Liver (tissue), 9 donors: Measurements from ENCODE around the gene MLH1. TPM values are rescaled to one million over a fixed set of nuclear protein-coding genes. Genes with fewer than 3 reads are reported as not detected.

Experiments used
- DNase-seq: peaks from one replicate; pipeline ENCODE4 v3.0.0-alpha.2; 2017; ENCODE audit warnings: low spot score
- H3K27ac ChIP-seq, 2 donors: one replicate each; pipeline ENCODE4 v1.7.0; 2013; ENCODE audit warnings: inconsistent platforms in 2 of 2, low read length in 2 of 2, control low read depth in 1 of 2, low read depth in 1 of 2, mild to moderate bottlenecking in 1 of 2
- H3K27me3 ChIP-seq, 4 donors: one replicate each; pipeline versions ENCODE4 v1.6.1 to v1.7.0; 2013; ENCODE audit warnings: low read length in 3 of 4, inconsistent platforms in 1 of 4, mild to moderate bottlenecking in 1 of 4, moderate library complexity in 1 of 4; ENCODE audit not compliant: control insufficient read depth in 4 of 4, insufficient read depth in 4 of 4
- H3K36me3 ChIP-seq, 4 donors: one replicate each; pipeline versions ENCODE4 v1.6.1 to v1.7.0; 2013; ENCODE audit warnings: low read length in 3 of 4, mild to moderate bottlenecking in 3 of 4, low read depth in 1 of 4, moderate library complexity in 1 of 4; ENCODE audit not compliant: control insufficient read depth in 4 of 4, insufficient read depth in 3 of 4
- H3K4me1 ChIP-seq, 4 donors: one replicate each; pipeline versions ENCODE4 v1.6.1 to v1.7.0; 2013; ENCODE audit warnings: low read length in 3 of 4, mild to moderate bottlenecking in 3 of 4, moderate library complexity in 1 of 4; ENCODE audit not compliant: control insufficient read depth in 4 of 4, insufficient read depth in 4 of 4
- H3K4me3 ChIP-seq, 3 donors: one replicate each; pipeline versions ENCODE4 v1.6.1 to v1.7.0; 2013; ENCODE audit warnings: low read length in 3 of 3, control low read depth in 1 of 3, low read depth in 1 of 3, mild to moderate bottlenecking in 1 of 3
- H3K9ac ChIP-seq, 2 donors: one replicate each; pipeline ENCODE4 v1.7.0; 2013; ENCODE audit warnings: low read length in 2 of 2, mild to moderate bottlenecking in 2 of 2, moderate library complexity in 2 of 2, control low read depth in 1 of 2, low read depth in 1 of 2
- H3K9me3 ChIP-seq, 4 donors: one replicate each; pipeline versions ENCODE4 v1.6.1 to v1.7.0; 2013; ENCODE audit warnings: low read length in 3 of 4; ENCODE audit not compliant: control insufficient read depth in 4 of 4
- EGR1 ChIP-seq, 2 donors: IDR thresholded peaks; 2 replicates each; pipeline ENCODE4 v1.6.1; 2016 to 2018; ENCODE audit warnings: antibody characterized with exemption in 2 of 2, low read depth in 2 of 2
- FOXA1 ChIP-seq: IDR thresholded peaks from 2 replicates; pipeline ENCODE4 v1.6.1; 2016; ENCODE audit warnings: antibody characterized with exemption
- FOXA2 ChIP-seq: IDR thresholded peaks from 2 replicates; pipeline ENCODE4 v1.6.1; 2016; ENCODE audit warnings: antibody characterized with exemption
- GABPA ChIP-seq, 2 donors: IDR thresholded peaks in 1 of 2; conservative IDR thresholded peaks in 1 of 2; 2 replicates each; pipeline ENCODE4 v1.6.1; 2016; ENCODE audit warnings: antibody characterized with exemption in 2 of 2, mild to moderate bottlenecking in 1 of 2, moderate library complexity in 1 of 2
- HNF4A ChIP-seq, 2 donors: conservative IDR thresholded peaks; 2 replicates each; pipeline ENCODE4 v1.6.1; 2016; ENCODE audit warnings: antibody characterized with exemption in 2 of 2, mild to moderate bottlenecking in 2 of 2
- HNF4G ChIP-seq: IDR thresholded peaks from 2 replicates; pipeline ENCODE4 v1.6.1; 2016; ENCODE audit warnings: antibody characterized with exemption
- JUND ChIP-seq, 2 donors: IDR thresholded peaks; 2 replicates each; pipeline ENCODE4 v1.6.1; 2016; ENCODE audit warnings: antibody characterized with exemption in 2 of 2
- NR2F2 ChIP-seq: IDR thresholded peaks from 2 replicates; pipeline ENCODE4 v1.6.1; 2016; ENCODE audit warnings: antibody characterized with exemption
- RAD21 ChIP-seq, 2 donors: IDR thresholded peaks; 2 replicates each; pipeline ENCODE4 v1.6.1; 2016; ENCODE audit warnings: antibody characterized with exemption in 2 of 2, mild to moderate bottlenecking in 2 of 2
- RXRA ChIP-seq, 2 donors: IDR thresholded peaks; 2 replicates each; pipeline ENCODE4 v1.6.1; 2017 to 2018; ENCODE audit warnings: antibody characterized with exemption in 2 of 2, mild to moderate bottlenecking in 1 of 2
- SP1 ChIP-seq: IDR thresholded peaks from 2 replicates; pipeline ENCODE4 v1.6.1; 2018; ENCODE audit warnings: antibody characterized with exemption, mild to moderate bottlenecking
- TAF1 ChIP-seq: conservative IDR thresholded peaks from 2 replicates; pipeline ENCODE4 v1.6.1; 2016; ENCODE audit warnings: antibody characterized with exemption, mild to moderate bottlenecking
- YY1 ChIP-seq: IDR thresholded peaks from 2 replicates; pipeline ENCODE4 v1.6.1; 2016; ENCODE audit warnings: antibody characterized with exemption, mild to moderate bottlenecking
- WGBS: extraction: QIAGEN DNeasy Blood & Tissue Kit; methylation state at CpG from one replicate; pipeline ENCODE4 v1.1.7; 2013; 5-methylcytosine and 5-hydroxymethylcytosine counted together
- polyA plus RNA-seq, 2 donors: library from polyadenylated mRNA; stranded (reverse) in 1 of 2; unstranded in 1 of 2; fragments of 200-250 nt in 1 of 2; fragments of >200 nt in 1 of 2; fragmentation: Nextera tagmentation in 1 of 2; extraction: Ambion mirVana in 1 of 2; gene quantifications; one replicate each; pipeline versions ENCODE4 v1.2.1 to v1.2.3, GENCODE V29; 2013 to 2015
- total RNA-seq, 2 donors: library from RNA; depleted of rRNA; stranded (reverse); fragments of >200 nt; gene quantifications; one replicate each; pipeline ENCODE4 v1.2.3, GENCODE V29; 2014
- TF ChIP-seq, protein P1 (sequence below): IDR thresholded peaks from 2 replicates; pipeline ENCODE4 v1.6.1; 2016; ENCODE audit warnings: antibody characterized with exemption
- TF ChIP-seq, protein P2 (sequence below): IDR thresholded peaks from 2 replicates; pipeline ENCODE4 v1.6.1; 2016; ENCODE audit warnings: antibody characterized with exemption
- TF ChIP-seq, protein P3 (sequence below): IDR thresholded peaks from 2 replicates; pipeline ENCODE4 v1.6.1; 2016; ENCODE audit warnings: antibody characterized with exemption
- TF ChIP-seq, protein P4 (sequence below): IDR thresholded peaks from 2 replicates; pipeline ENCODE4 v1.6.1; 2016; ENCODE audit warnings: antibody characterized with exemption, mild to moderate bottlenecking
- donor health status: healthy.
- donor health status: healthy.
- donor health status: healthy.
- donor health status: healthy.
- donor health status: healthy.

The MLH1 gene
- total and polyA plus RNA-seq, 4 donors: 9.4 to 34.2 (median 22.5) TPM

DNA sequence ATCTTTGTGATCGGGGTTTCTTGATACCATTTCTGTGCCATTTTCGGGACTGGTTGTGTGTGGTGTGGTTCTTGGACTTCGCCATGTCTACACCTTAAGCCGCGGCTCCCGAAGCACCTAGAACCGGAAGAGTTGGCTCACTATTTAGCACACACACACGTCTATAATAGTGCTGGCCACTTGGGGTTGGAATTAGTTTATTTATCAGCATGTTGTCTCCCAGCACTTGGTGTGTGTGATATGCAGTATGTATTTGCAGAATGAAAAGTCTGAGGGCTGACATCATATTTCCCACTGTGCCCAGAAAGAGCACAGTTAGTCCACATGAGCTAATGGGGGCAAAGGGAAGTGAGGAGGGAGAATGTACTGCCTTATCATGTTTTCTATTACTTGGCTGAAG lies 23.6 kb downstream of the MLH1 start:
- Histone ChIP-seq H3K27ac (no peak overlapping the region), H3K9me3 (no peaks in the 10 kb centered on the region), H3K9ac (no peak overlapping the region), H3K36me3 (peaks cover 7 to 59% (median 52%) of the 10 kb centered on the region in 4 donors), H3K4me1 (peaks cover 0 to 8% (median 2%) of the 10 kb centered on the region in 4 donors), H3K27me3 (no peaks in the 10 kb centered on the region), H3K4me3 (no peak overlapping the region)
- DNase-seq: no peak
- 97% methylated on average over 8 of the region's 8 CpGs for WGBS
- TF ChIP-seq YY1 (no peak), GABPA (IDR thresholded peaks at IDR 0.05 in 1 of 2, conservative IDR thresholded peaks at IDR 0.05 in 1 of 2) (no peak), TAF1 (no peak), FOXA2 (no peak), RAD21 (IDR thresholded peaks at IDR 0.05) (no peak), FOXA1 (no peak), SP1 (no peak), RXRA (IDR thresholded peaks at IDR 0.05) (no peak), HNF4A (conservative IDR thresholded peaks at IDR 0.05) (no peak), JUND (IDR thresholded peaks at IDR 0.05) (no peak), EGR1 (IDR thresholded peaks at IDR 0.05; ENCODE audit: low read depth in 2 of 2) (no peak), NR2F2 (no peak)
- TF ChIP-seq, protein P1, sequence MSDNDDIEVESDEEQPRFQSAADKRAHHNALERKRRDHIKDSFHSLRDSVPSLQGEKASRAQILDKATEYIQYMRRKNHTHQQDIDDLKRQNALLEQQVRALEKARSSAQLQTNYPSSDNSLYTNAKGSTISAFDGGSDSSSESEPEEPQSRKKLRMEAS: no peak
- TF ChIP-seq, protein P2, sequence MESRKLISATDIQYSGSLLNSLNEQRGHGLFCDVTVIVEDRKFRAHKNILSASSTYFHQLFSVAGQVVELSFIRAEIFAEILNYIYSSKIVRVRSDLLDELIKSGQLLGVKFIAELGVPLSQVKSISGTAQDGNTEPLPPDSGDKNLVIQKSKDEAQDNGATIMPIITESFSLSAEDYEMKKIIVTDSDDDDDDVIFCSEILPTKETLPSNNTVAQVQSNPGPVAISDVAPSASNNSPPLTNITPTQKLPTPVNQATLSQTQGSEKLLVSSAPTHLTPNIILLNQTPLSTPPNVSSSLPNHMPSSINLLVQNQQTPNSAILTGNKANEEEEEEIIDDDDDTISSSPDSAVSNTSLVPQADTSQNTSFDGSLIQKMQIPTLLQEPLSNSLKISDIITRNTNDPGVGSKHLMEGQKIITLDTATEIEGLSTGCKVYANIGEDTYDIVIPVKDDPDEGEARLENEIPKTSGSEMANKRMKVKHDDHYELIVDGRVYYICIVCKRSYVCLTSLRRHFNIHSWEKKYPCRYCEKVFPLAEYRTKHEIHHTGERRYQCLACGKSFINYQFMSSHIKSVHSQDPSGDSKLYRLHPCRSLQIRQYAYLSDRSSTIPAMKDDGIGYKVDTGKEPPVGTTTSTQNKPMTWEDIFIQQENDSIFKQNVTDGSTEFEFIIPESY: no peak
- TF ChIP-seq, protein P3, sequence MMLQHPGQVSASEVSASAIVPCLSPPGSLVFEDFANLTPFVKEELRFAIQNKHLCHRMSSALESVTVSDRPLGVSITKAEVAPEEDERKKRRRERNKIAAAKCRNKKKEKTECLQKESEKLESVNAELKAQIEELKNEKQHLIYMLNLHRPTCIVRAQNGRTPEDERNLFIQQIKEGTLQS: no peak
- TF ChIP-seq, protein P4, sequence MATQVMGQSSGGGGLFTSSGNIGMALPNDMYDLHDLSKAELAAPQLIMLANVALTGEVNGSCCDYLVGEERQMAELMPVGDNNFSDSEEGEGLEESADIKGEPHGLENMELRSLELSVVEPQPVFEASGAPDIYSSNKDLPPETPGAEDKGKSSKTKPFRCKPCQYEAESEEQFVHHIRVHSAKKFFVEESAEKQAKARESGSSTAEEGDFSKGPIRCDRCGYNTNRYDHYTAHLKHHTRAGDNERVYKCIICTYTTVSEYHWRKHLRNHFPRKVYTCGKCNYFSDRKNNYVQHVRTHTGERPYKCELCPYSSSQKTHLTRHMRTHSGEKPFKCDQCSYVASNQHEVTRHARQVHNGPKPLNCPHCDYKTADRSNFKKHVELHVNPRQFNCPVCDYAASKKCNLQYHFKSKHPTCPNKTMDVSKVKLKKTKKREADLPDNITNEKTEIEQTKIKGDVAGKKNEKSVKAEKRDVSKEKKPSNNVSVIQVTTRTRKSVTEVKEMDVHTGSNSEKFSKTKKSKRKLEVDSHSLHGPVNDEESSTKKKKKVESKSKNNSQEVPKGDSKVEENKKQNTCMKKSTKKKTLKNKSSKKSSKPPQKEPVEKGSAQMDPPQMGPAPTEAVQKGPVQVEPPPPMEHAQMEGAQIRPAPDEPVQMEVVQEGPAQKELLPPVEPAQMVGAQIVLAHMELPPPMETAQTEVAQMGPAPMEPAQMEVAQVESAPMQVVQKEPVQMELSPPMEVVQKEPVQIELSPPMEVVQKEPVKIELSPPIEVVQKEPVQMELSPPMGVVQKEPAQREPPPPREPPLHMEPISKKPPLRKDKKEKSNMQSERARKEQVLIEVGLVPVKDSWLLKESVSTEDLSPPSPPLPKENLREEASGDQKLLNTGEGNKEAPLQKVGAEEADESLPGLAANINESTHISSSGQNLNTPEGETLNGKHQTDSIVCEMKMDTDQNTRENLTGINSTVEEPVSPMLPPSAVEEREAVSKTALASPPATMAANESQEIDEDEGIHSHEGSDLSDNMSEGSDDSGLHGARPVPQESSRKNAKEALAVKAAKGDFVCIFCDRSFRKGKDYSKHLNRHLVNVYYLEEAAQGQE: no peak

DNA sequence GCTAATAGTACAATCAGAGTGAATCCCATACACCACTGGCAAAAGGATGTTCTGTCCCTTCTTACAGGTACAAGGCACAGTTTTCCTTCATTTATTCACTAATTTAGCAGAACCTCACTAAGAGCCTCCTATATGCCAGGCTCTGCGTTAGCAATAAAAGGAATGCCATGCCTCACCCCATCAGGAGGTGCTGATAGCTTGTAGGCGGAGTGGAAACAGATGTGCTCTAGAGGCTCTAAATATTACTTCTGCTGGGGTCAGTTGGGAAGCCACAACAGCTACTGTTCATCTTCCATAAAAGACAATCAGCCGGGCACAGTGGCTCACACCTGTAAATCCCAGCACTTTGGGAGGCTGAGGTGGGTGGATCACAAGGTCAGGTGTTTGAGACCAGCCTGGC lies 24.4 kb downstream of the MLH1 start:
- WGBS: 99% methylated on average over 3 of the region's 3 CpGs
- Histone ChIP-seq H3K36me3 (peaks cover 7 to 57% (median 48%) of the 10 kb centered on the region in 4 donors), H3K4me3 (no peak overlapping the region)

More for the DNA sequence above, 24.4 kb downstream of the MLH1 start:
- no peak for DNase-seq
- Histone ChIP-seq H3K27me3 (no peaks in the 10 kb centered on the region), H3K9me3 (no peaks in the 10 kb centered on the region), H3K4me1 (peaks cover 0 to 8% (median 2%) of the 10 kb centered on the region in 4 donors), H3K9ac (no peak overlapping the region), H3K27ac (no peak overlapping the region)
- TF ChIP-seq RXRA (IDR thresholded peaks at IDR 0.05): no peak
- TF ChIP-seq, protein P2: no peak
- no peak for TF ChIP-seq TAF1
- no peak for TF ChIP-seq RAD21 (IDR thresholded peaks at IDR 0.05)
- no peak for TF ChIP-seq EGR1 (IDR thresholded peaks at IDR 0.05; ENCODE audit: low read depth in 2 of 2)
- no peak for TF ChIP-seq HNF4A (conservative IDR thresholded peaks at IDR 0.05)
- TF ChIP-seq FOXA2: no peak
- TF ChIP-seq, protein P3: no peak
- TF ChIP-seq SP1: no peak
- TF ChIP-seq YY1: no peak
- TF ChIP-seq HNF4G: no peak
- no peak for TF ChIP-seq FOXA1
- TF ChIP-seq, protein P1: no peak
